ENCODE measurements around the gene WIPI1. TPM values are rescaled to one million over a fixed set of nuclear protein-coding genes. Genes with fewer than 3 reads are reported as not detected.

WIPI1 gene
- total and polyA plus RNA-seq, 2 of the 13 experiments (the other 11 are each of a cell fraction or from before 2014, with no cell fraction given) = 29.4 to 141 TPM

GRCh38 chr17:68379692-68380677, 77.3 kb downstream of the WIPI1 start (continued):
- TF ChIP-seq, protein P1, sequence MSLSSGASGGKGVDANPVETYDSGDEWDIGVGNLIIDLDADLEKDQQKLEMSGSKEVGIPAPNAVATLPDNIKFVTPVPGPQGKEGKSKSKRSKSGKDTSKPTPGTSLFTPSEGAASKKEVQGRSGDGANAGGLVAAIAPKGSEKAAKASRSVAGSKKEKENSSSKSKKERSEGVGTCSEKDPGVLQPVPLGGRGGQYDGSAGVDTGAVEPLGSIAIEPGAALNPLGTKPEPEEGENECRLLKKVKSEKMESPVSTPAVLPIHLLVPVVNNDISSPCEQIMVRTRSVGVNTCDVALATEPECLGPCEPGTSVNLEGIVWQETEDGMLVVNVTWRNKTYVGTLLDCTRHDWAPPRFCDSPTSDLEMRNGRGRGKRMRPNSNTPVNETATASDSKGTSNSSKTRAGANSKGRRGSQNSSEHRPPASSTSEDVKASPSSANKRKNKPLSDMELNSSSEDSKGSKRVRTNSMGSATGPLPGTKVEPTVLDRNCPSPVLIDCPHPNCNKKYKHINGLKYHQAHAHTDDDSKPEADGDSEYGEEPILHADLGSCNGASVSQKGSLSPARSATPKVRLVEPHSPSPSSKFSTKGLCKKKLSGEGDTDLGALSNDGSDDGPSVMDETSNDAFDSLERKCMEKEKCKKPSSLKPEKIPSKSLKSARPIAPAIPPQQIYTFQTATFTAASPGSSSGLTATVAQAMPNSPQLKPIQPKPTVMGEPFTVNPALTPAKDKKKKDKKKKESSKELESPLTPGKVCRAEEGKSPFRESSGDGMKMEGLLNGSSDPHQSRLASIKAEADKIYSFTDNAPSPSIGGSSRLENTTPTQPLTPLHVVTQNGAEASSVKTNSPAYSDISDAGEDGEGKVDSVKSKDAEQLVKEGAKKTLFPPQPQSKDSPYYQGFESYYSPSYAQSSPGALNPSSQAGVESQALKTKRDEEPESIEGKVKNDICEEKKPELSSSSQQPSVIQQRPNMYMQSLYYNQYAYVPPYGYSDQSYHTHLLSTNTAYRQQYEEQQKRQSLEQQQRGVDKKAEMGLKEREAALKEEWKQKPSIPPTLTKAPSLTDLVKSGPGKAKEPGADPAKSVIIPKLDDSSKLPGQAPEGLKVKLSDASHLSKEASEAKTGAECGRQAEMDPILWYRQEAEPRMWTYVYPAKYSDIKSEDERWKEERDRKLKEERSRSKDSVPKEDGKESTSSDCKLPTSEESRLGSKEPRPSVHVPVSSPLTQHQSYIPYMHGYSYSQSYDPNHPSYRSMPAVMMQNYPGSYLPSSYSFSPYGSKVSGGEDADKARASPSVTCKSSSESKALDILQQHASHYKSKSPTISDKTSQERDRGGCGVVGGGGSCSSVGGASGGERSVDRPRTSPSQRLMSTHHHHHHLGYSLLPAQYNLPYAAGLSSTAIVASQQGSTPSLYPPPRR (CRISPR knock-in tag; IDR thresholded peaks at IDR 0.05; ENCODE audit: borderline replicate concordance) = peak; percentile 67; the same call in 1 of the 2 replicates
- no peak for TF ChIP-seq FOXA1 (IDR thresholded peaks at IDR 0.05)
- peak; percentile 87 for TF ChIP-seq FOXA1 (CRISPR knock-in tag; IDR thresholded peaks at IDR 0.05)
- no peak for TF ChIP-seq ZNF33A (CRISPR knock-in tag; IDR thresholded peaks at IDR 0.05; ENCODE audit: borderline replicate concordance)
- TF ChIP-seq MYC (CRISPR knock-in tag; IDR thresholded peaks at IDR 0.05; ENCODE audit: borderline replicate concordance) = no peak
- TF ChIP-seq CREB1 (IDR thresholded peaks at IDR 0.05) = no peak; the same call in 1 of the 2 replicates
- TF ChIP-seq CREB1 (CRISPR knock-in tag; IDR thresholded peaks at IDR 0.05) = peak; percentile 55; the same call in 1 of the 2 replicates
- TF ChIP-seq ZNF235 (CRISPR knock-in tag; IDR thresholded peaks at IDR 0.05; ENCODE audit: borderline replicate concordance) = no peak
- no peak for TF ChIP-seq ZSCAN12 (CRISPR knock-in tag; IDR thresholded peaks at IDR 0.05)
- TF ChIP-seq, protein P2, sequence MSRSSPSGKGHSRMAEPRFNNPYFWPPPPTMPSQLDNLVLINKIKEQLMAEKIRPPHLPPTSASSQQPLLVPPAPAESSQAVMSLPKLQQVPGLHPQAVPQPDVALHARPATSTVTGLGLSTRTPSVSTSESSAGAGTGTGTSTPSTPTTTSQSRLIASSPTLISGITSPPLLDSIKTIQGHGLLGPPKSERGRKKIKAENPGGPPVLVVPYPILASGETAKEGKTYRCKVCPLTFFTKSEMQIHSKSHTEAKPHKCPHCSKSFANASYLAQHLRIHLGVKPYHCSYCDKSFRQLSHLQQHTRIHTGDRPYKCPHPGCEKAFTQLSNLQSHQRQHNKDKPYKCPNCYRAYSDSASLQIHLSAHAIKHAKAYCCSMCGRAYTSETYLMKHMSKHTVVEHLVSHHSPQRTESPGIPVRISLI (CRISPR knock-in tag; IDR thresholded peaks at IDR 0.05; ENCODE audit: borderline replicate concordance) = 0 out of 2 replicates have a peak, but pooled peaks have one; percentile 10
- TF ChIP-seq ZNF121 (CRISPR knock-in tag; IDR thresholded peaks at IDR 0.05) = peak; percentile 86
- TF ChIP-seq HNF4A (CRISPR knock-in tag; IDR thresholded peaks at IDR 0.05) = peak; percentile 93
- TF ChIP-seq ZBTB7B (CRISPR knock-in tag; IDR thresholded peaks at IDR 0.05) = peak; percentile 62; the same call in 1 of the 2 replicates
- TF ChIP-seq FOSL1 (CRISPR knock-in tag; IDR thresholded peaks at IDR 0.05; ENCODE audit: borderline replicate concordance) = no peak
- TF ChIP-seq SOX13 (IDR thresholded peaks at IDR 0.05) = no peak
- peak in 1 of 2 experiments; percentile 63; a peak in 2 of 4 replicates for TF ChIP-seq SOX13 (CRISPR knock-in tag; conservative IDR thresholded peaks at IDR 0.05 in 1 of 2, IDR thresholded peaks at IDR 0.05 in 1 of 2)
- TF ChIP-seq ISL2 (CRISPR knock-in tag; IDR thresholded peaks at IDR 0.05) = peak; percentile 68
- TF ChIP-seq RORA (CRISPR knock-in tag; IDR thresholded peaks at IDR 0.05) = no peak
- no peak for TF ChIP-seq TARDBP (CRISPR knock-in tag; IDR thresholded peaks at IDR 0.05)
- TF ChIP-seq RBFOX2 (IDR thresholded peaks at IDR 0.05; ENCODE audit: low read depth, low read length) = 0 out of 2 replicates have a peak, but pooled peaks have one; percentile 32
- TF ChIP-seq THAP11 (CRISPR knock-in tag; IDR thresholded peaks at IDR 0.05) = peak; percentile 54; the same call in 1 of the 2 replicates
- TF ChIP-seq FUBP1 (CRISPR knock-in tag; IDR thresholded peaks at IDR 0.05; ENCODE audit: borderline replicate concordance) = no peak

Data from HepG2 (cell line).